ENCODE results near the gene PLCB2. TPM values are rescaled to one million over a fixed set of nuclear protein-coding genes. Genes with fewer than 3 reads are reported as not detected.

PLCB2 gene
- total RNA-seq, 1 experiment from 2014 or later = 1.7 TPM

DNA sequence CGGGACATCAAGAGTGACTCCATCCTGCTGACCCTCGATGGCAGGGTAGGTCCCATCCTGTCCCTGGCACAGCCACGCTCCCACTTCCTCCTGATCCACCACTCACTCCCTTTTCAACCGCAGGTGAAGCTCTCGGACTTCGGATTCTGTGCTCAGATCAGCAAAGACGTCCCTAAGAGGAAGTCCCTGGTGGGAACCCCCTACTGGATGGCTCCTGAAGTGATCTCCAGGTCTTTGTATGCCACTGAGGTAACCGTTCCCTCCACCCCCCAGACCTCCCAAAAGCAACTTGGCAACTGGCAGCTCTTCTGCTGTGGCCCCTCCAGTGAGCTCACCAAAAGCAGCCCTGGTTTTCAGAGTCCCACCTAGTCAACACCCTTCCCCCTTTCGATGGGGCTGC lies 34.3 kb downstream of the PLCB2 start:
- in situ Hi-C loops (cut with HindIII; ENCODE audit: low pct_unique_long_range_greater_than_20kb, low sequenced_read_pairs) (no loop called here), intact Hi-C loops (cut with micrococcal nuclease; ENCODE audit: unreplicated experiment) (loop anchor here (10.0 kb wide), 1 partner anchor 229 kb away; no protein-coding TSS in a partner anchor)
- no peaks in the 10 kb centered on the region for H3K9me3 ChIP-seq (ENCODE audit: control insufficient read depth, insufficient read depth, low read depth, low read length)
- H3K4me3 ChIP-seq (ENCODE audit: low read depth in 2 of 2, low read length in 2 of 2) = no peak overlapping the region
- no peak overlapping the region for H3K27ac ChIP-seq (ENCODE audit: low read length)
- H3K27me3 ChIP-seq (ENCODE audit: control insufficient read depth, insufficient read depth, low read length) = no peaks in the 10 kb centered on the region
- no peaks in the 10 kb centered on the region for H3K4me1 ChIP-seq (ENCODE audit: control insufficient read depth, insufficient read depth, low read length)
- POLR2A ChIA-PET = no interaction called here
- DNase-seq (ENCODE audit: low read depth, low spot score) = no peak
- CTCF ChIA-PET = interaction anchor here (0.5 to 4.7 kb wide), 7 partner anchors 9 to 171 kb away, joined by 3 to 56 read pairs (median 5); partner anchors contain the start of gene PAK6
- TF ChIP-seq TCF7L2 (IDR thresholded peaks at IDR 0.05; ENCODE audit: low read depth, low read length) = no peak
- TF ChIP-seq, protein P1, sequence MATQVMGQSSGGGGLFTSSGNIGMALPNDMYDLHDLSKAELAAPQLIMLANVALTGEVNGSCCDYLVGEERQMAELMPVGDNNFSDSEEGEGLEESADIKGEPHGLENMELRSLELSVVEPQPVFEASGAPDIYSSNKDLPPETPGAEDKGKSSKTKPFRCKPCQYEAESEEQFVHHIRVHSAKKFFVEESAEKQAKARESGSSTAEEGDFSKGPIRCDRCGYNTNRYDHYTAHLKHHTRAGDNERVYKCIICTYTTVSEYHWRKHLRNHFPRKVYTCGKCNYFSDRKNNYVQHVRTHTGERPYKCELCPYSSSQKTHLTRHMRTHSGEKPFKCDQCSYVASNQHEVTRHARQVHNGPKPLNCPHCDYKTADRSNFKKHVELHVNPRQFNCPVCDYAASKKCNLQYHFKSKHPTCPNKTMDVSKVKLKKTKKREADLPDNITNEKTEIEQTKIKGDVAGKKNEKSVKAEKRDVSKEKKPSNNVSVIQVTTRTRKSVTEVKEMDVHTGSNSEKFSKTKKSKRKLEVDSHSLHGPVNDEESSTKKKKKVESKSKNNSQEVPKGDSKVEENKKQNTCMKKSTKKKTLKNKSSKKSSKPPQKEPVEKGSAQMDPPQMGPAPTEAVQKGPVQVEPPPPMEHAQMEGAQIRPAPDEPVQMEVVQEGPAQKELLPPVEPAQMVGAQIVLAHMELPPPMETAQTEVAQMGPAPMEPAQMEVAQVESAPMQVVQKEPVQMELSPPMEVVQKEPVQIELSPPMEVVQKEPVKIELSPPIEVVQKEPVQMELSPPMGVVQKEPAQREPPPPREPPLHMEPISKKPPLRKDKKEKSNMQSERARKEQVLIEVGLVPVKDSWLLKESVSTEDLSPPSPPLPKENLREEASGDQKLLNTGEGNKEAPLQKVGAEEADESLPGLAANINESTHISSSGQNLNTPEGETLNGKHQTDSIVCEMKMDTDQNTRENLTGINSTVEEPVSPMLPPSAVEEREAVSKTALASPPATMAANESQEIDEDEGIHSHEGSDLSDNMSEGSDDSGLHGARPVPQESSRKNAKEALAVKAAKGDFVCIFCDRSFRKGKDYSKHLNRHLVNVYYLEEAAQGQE (IDR thresholded peaks at IDR 0.05; ENCODE audit: insufficient read depth in 1 of 2, low read depth in 2 of 2, low read length in 1 of 2) = no peak
- no peak for TF ChIP-seq POLR2AphosphoS5 (IDR thresholded peaks at IDR 0.05; ENCODE audit: low read depth, low read length)
- TF ChIP-seq SIN3A (IDR thresholded peaks at IDR 0.05; ENCODE audit: borderline replicate concordance, insufficient read depth, low read depth, low read length) = no peak
- TF ChIP-seq CTCF (IDR thresholded peaks at IDR 0.05) = no peak
- H3K36me3 ChIP-seq (ENCODE audit: control insufficient read depth, insufficient read depth, low read length) = no peaks in the 10 kb centered on the region
- no TSS peak for BruUV-seq (replicated peaks)
- ATAC-seq = no peak

DNA sequence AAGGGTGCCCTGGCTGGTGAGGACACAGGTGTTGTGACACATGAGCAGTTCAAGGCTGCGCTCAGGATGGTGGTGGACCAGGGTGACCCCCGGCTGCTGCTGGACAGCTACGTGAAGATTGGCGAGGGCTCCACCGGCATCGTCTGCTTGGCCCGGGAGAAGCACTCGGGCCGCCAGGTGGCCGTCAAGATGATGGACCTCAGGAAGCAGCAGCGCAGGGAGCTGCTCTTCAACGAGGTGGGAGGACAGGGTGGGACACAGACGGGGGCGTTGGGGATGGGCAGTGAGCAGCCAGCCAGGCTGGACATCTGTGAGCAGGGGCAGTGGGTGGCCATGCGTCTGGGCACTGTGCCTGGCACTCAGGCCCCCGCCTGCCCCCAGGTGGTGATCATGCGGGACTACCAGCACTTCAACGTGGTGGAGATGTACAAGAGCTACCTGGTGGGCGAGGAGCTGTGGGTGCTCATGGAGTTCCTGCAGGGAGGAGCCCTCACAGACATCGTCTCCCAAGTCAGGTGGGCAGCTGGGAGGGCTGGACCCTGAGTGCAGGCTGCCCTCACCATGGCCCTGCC lies 35.2 kb downstream of the PLCB2 start:
- in situ Hi-C loops (cut with HindIII; ENCODE audit: low pct_unique_long_range_greater_than_20kb, low sequenced_read_pairs) = no loop called here
- Histone ChIP-seq H3K27ac (ENCODE audit: low read length) (no peak overlapping the region), H3K4me1 (ENCODE audit: control insufficient read depth, insufficient read depth, low read length) (no peaks in the 10 kb centered on the region), H3K4me3 (ENCODE audit: low read depth in 2 of 2, low read length in 2 of 2) (no peak overlapping the region), H3K27me3 (ENCODE audit: control insufficient read depth, insufficient read depth, low read length) (no peaks in the 10 kb centered on the region), H3K9me3 (ENCODE audit: control insufficient read depth, insufficient read depth, low read depth, low read length) (no peaks in the 10 kb centered on the region), H3K36me3 (ENCODE audit: control insufficient read depth, insufficient read depth, low read length) (no peaks in the 10 kb centered on the region)
- peak; percentile 57 for ATAC-seq
- ChIA-PET CTCF (interaction anchor here (0.7 to 4.7 kb wide), 8 partner anchors 8 to 159 kb away, joined by 3 to 56 read pairs (median 4); partner anchors contain the start of gene PAK6), POLR2A (no interaction called here)
- no peak for TF ChIP-seq TCF7L2 (IDR thresholded peaks at IDR 0.05; ENCODE audit: low read depth, low read length)
- no peak; the same call in 1 of the 2 replicates for TF ChIP-seq CTCF (IDR thresholded peaks at IDR 0.05)
- no peak for TF ChIP-seq SIN3A (IDR thresholded peaks at IDR 0.05; ENCODE audit: borderline replicate concordance, insufficient read depth, low read depth, low read length)
- TF ChIP-seq POLR2AphosphoS5 (IDR thresholded peaks at IDR 0.05; ENCODE audit: low read depth, low read length) = no peak
- TF ChIP-seq, protein P1 (IDR thresholded peaks at IDR 0.05; ENCODE audit: insufficient read depth in 1 of 2, low read depth in 2 of 2, low read length in 1 of 2) = no peak
- BruUV-seq (replicated peaks) = no TSS peak
- intact Hi-C loops (cut with micrococcal nuclease; ENCODE audit: unreplicated experiment) = loop anchor here (10.0 kb wide), 1 partner anchor 228 kb away; no protein-coding TSS in a partner anchor
- DNase-seq (ENCODE audit: low read depth, low spot score) = no peak

Data from Panc1 (cell line).